ENCODE data around the gene UVRAG.

- TF ChIP-seq CTCF (IDR thresholded peaks at IDR 0.05 in 8 of 11, conservative IDR thresholded peaks at IDR 0.05 in 3 of 11) (no peak), POLR2A (IDR thresholded peaks at IDR 0.05) (no peak)
Observed at GRCh38 chr11:75845324-75845723, 30.3 kb downstream of the UVRAG start.

Data from spleen (tissue), 7 donors.